GM18868 (cell line): ENCODE results near the gene WDR26.
"Not testable (repeated sequence)": the region's sequence is repeated elsewhere in the genome, so short reads cannot be mapped to it uniquely, and the experiment has no call there.

Source experiments
- ATAC-seq: cut with Tn5 transposase; IDR thresholded peaks from one replicate; pipeline ENCODE4 v1.9.1; 2021; ENCODE audit warnings: mild to moderate bottlenecking, moderate library complexity; ENCODE audit not compliant: unreplicated experiment

WDR26 gene

GRCh38 chr1:224353975-224354925 lies 80.3 kb downstream of the WDR26 start:
- ATAC-seq: no peak

GRCh38 chr1:224352436-224353085 lies 82.0 kb downstream of the WDR26 start:
- not testable (repeated sequence) for ATAC-seq

GRCh38 chr1:224349716-224350115 lies 84.9 kb downstream of the WDR26 start:
- ATAC-seq: not testable (repeated sequence)

- ATAC-seq: no peak
Observed at GRCh38 chr1:224348137-224348536, 86.5 kb downstream of the WDR26 start.

GRCh38 chr1:224343679-224344078 lies 90.9 kb downstream of the WDR26 start:
- ATAC-seq: no peak

- peak; percentile 74 for ATAC-seq
Observed at GRCh38 chr1:224340453-224341384, 93.9 kb downstream of the WDR26 start.

- no peak for ATAC-seq
Observed at GRCh38 chr1:224339442-224340033, 95.1 kb downstream of the WDR26 start.

- no peak for ATAC-seq
Observed at GRCh38 chr1:224338150-224338838, 96.3 kb downstream of the WDR26 start.
